ENCODE measurements around the gene ULBP3. TPM values are rescaled to one million over a fixed set of nuclear protein-coding genes. Genes with fewer than 3 reads are reported as not detected.

ULBP3 gene
- total and polyA plus RNA-seq, 12 donors: 0.52 to 2.1 (median 1.1) TPM; not detected in 1

GRCh38 chr6:150037526-150038201, 31.3 kb downstream of the ULBP3 start:
- Histone ChIP-seq H3K4me1 (peaks cover 2 to 17% (median 12%) of the 10 kb centered on the region in 9 donors), H3K27me3 (peaks cover 21 to 86% (median 76%) of the 10 kb centered on the region in 7 donors), H3K27ac (no peak overlapping the region), H3K9me3 (no peaks in the 10 kb centered on the region), H3K4me3 (peak overlapping the region in 7 of 10 donors; percentile 6 to 31 (median 25)), H3K36me3 (no peaks in the 10 kb centered on the region)
- no peak for TF ChIP-seq CTCF (IDR thresholded peaks at IDR 0.05)
- WGBS, 2 donors: 2 to 4% methylated on average over 55 of the region's 55 CpGs
- no peak for DNase-seq
- intact Hi-C loops (cut with DNase I): no loop called here
- peak in 2 of 8 donors; percentile 21 to 24 for ATAC-seq

GRCh38 chr6:150036081-150036480, 32.8 kb downstream of the ULBP3 start:
- intact Hi-C loops (cut with DNase I): no loop called here
- no peak for DNase-seq
- no peak overlapping the region for H3K27ac ChIP-seq
- no peak for TF ChIP-seq CTCF (IDR thresholded peaks at IDR 0.05)
- no peak for ATAC-seq
- H3K9me3 ChIP-seq: no peaks in the 10 kb centered on the region
- H3K27me3 ChIP-seq: peaks cover 21 to 71% (median 66%) of the 10 kb centered on the region in 7 donors
- peaks cover 2 to 17% (median 12%) of the 10 kb centered on the region in 9 donors for H3K4me1 ChIP-seq
- no peak overlapping the region for H3K4me3 ChIP-seq
- WGBS, 2 donors: 61 to 70% methylated on average over 5 of the region's 5 CpGs
- H3K36me3 ChIP-seq: no peaks in the 10 kb centered on the region

- no peak for DNase-seq
- Histone ChIP-seq H3K27me3 (peaks cover 17 to 54% (median 46%) of the 10 kb centered on the region in 7 donors), H3K27ac (no peak overlapping the region), H3K4me3 (no peak overlapping the region), H3K36me3 (no peaks in the 10 kb centered on the region), H3K9me3 (no peaks in the 10 kb centered on the region), H3K4me1 (peaks cover 2 to 13% (median 11%) of the 10 kb centered on the region in 9 donors)
- WGBS, 2 donors: 77 to 87% methylated on average over 6 of the region's 6 CpGs
- peak in 1 of 8 donors; percentile 11 for ATAC-seq
- no peak for TF ChIP-seq CTCF (IDR thresholded peaks at IDR 0.05)
- intact Hi-C loops (cut with DNase I): no loop called here
Observed at GRCh38 chr6:150033207-150033771, 35.6 kb downstream of the ULBP3 start.

GRCh38 chr6:150032598-150032997, 36.3 kb downstream of the ULBP3 start:
- DNase-seq (no peak), ATAC-seq (no peak)
- Histone ChIP-seq H3K4me1 (peaks cover 0 to 7% (median 4%) of the 10 kb centered on the region in 9 donors), H3K27ac (no peak overlapping the region), H3K27me3 (peaks cover 11 to 54% (median 46%) of the 10 kb centered on the region in 7 donors), H3K36me3 (no peaks in the 10 kb centered on the region), H3K4me3 (no peak overlapping the region), H3K9me3 (no peaks in the 10 kb centered on the region)
- no peak for TF ChIP-seq CTCF (IDR thresholded peaks at IDR 0.05)
- 87 to 89% methylated on average over 8 of the region's 8 CpGs for WGBS, 2 donors
- intact Hi-C loops (cut with DNase I): no loop called here

Measured in heart right ventricle (tissue), 16 donors.